DMS53 treated with DMSO at 0.1 percent for 48 hours (cell line): ENCODE results near the gene ZNHIT6.
"Not testable (repeated sequence)": the region's sequence is repeated elsewhere in the genome, so short reads cannot be mapped to it uniquely, and the experiment has no call there.

Experiments used
- DNase-seq: peaks from one replicate; lab custom pipeline; 2025; ENCODE audit not compliant: unreplicated experiment; lab: John Stamatoyannopoulos, UW

ZNHIT6 gene, protein sequence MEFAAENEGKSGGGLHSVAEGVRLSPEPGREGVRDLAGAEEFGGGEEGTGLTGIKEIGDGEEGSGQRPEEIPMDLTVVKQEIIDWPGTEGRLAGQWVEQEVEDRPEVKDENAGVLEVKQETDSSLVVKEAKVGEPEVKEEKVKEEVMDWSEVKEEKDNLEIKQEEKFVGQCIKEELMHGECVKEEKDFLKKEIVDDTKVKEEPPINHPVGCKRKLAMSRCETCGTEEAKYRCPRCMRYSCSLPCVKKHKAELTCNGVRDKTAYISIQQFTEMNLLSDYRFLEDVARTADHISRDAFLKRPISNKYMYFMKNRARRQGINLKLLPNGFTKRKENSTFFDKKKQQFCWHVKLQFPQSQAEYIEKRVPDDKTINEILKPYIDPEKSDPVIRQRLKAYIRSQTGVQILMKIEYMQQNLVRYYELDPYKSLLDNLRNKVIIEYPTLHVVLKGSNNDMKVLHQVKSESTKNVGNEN

GRCh38 chr1:85707990-85708828, at the start of gene ZNHIT6:
Gene ZNHIT6 (minus strand): TSS chr1:85708433. CDS start chr1:85708284, 149 bp downstream.
- DNase-seq = peak; percentile 97

DNA sequence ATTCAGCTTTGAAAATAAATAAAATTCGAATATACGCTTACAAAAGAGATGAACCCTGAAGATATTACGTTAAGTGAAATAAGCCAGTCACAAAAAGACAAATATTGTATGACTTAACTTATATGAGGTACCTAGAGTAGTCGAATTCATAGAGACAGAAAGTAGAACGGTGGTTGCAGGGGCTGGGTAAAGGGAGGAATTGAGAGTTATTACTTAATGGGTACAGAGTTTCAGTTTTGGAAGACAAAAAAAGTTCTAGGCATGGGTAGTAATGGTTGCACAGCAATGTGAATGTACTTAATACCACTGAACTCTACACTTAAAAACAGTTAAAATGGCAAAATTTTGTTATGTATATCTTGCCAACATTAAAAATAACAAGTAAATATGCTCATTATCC, 48.6 kb upstream of the ZNHIT6 start:
- DNase-seq = no peak

DNA sequence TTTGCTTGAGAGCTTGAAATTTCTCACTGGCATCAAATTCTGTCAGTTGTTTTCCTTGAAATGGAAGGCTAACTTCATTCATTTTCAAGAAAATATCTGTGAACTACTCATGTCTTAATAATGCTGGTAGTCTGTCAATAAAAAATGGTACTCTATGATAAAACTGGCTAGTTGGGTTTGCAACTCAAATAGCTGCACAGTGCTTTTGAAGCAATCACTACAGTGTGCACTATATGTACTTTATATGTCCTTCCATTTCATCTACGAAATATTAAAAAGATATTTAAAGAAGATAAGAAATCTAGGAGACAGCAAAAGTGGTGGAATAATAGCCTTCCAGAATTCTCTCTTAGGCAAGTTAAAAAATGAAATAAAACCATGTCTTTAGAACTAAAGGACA, 39.9 kb upstream of the ZNHIT6 start:
- peak; percentile 29 for DNase-seq

- DNase-seq = no peak
Measured at GRCh38 chr1:85746777-85747176, 38.5 kb upstream of the ZNHIT6 start.

GRCh38 chr1:85743814-85744213, 35.6 kb upstream of the ZNHIT6 start:
- no peak for DNase-seq

- peak; percentile 86 for DNase-seq
Measured at GRCh38 chr1:85734931-85735330, 26.7 kb upstream of the ZNHIT6 start.

GRCh38 chr1:85718678-85719340, 10.6 kb upstream of the ZNHIT6 start:
- DNase-seq = no peak

- not testable (repeated sequence) for DNase-seq
Measured at GRCh38 chr1:85714418-85715114, 6.3 kb upstream of the ZNHIT6 start.

DNA sequence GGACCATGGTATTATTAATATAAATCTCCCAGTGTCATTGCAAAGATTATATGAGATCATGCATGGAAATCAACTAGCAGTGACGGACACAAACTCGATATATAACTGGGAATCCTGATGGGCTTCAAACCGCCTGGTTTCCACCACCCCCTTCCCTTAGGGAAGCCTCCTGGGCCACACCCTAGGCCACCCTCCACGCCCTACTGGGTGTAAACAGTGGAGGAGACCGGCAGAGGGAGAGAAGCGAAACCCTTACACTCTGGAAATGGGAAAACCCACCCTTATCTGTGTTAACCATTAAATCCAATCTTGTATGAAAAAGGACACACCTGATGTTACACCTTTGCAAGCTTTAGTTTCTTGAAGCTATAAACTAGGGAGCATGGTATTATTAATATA, 595 bp upstream of the ZNHIT6 start:
- no peak for DNase-seq

- DNase-seq = no peak
Measured at GRCh38 chr1:85707267-85707989, 805 bp downstream of the ZNHIT6 start.

GRCh38 chr1:85705940-85706339, 2.3 kb downstream of the ZNHIT6 start:
- no peak for DNase-seq

DNA sequence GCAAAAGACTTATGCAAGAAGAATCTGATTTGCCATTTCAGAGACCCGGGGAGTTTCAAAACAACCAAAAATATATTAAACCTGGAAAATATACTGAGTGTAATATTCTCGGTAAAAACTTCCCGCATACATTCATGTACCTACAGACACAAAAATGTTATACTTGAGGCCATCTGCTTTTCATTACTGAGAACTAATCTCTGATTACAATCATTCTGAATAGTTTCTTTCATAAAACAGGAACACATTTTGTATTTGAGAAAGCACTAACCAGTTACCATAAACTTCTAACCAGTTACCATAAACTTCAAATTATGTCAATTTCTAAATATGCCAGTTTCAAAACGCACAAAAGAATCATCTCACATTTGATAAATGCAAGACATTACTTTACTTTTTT, 7.8 kb downstream of the ZNHIT6 start:
- DNase-seq = no peak

- DNase-seq = no peak
Measured at GRCh38 chr1:85697895-85698294, 10.3 kb downstream of the ZNHIT6 start.

GRCh38 chr1:85692730-85693314, 15.4 kb downstream of the ZNHIT6 start:
- DNase-seq = peak; percentile 59

DNA sequence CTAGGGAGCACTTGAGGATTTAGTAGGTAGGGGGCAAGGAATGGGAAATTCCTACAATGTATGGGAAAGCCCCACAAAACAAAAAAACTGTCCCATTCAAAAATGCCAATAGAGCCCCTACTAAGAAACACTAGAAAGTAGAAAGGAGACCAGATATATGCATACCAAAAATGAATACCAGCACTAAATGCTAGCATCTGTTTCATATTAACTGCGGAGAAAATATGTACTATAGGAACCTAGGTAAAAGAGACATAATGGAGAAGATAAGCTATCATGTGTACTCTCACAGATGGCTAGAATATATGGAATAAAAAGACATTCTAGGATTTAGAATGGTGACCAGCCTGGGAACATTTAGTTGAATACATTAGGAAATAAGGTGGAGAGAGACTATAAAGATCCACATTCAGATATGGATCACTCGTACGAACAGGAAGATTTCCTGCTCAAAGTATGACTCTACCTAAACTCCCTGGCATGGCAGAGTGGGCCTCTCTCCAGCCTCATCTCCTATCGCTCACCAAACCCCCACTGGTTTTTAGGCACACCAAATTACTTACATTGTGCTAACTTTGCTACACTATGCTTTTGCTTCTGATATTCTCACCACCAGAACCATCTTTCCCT, 18.3 kb downstream of the ZNHIT6 start:
- no peak for DNase-seq

GRCh38 chr1:85683292-85684025, 24.8 kb downstream of the ZNHIT6 start:
- no peak for DNase-seq

DNA sequence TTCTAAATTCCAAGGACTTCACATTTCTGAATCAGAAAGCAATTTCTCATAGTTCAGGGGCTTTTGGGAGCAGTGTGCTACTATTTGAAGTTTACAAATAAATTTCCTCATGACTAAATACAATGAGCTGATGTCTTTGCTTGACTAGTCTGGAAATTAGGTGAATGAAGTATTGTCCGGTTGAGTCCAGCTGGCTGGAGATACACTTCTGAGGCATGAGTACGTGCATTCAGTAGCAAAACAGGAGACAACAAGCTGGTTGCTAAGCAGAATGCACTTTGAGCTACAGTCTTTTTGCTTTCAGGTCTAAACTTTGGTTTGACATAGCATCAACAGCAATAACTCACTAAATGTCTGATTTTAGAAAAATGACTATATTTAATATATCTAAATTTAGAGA, 27.1 kb downstream of the ZNHIT6 start:
- no peak for DNase-seq

DNA sequence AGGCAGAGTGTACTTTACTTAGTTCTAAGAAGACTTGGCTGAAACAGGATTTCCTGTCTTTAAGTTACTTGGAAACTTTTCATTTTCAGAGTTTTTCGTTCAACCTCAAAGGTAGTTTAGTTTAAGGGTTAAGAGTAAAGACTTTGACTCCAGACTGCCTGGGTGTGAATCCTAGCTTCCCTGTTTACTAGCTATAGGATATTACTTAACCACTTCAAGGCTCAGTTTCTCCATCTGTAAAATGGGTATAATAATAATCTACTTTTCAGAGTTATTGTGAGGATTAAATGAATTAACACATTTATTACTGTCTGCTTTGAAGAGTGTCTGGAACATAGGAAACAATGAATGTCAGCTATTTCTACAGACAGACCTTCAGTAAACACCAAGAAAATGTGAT, 30.0 kb downstream of the ZNHIT6 start:
- no peak for DNase-seq

- no peak for DNase-seq
Measured at GRCh38 chr1:85677656-85678055, 30.6 kb downstream of the ZNHIT6 start.
